GM21381 (cell line): ENCODE data around the gene RALGDS.

Experiments used
- ATAC-seq: cut with Tn5 transposase; IDR thresholded peaks from one replicate; pipeline ENCODE4 v1.9.1; 2021; ENCODE audit warnings: mild to moderate bottlenecking, moderate library complexity; ENCODE audit not compliant: unreplicated experiment

RALGDS gene

DNA sequence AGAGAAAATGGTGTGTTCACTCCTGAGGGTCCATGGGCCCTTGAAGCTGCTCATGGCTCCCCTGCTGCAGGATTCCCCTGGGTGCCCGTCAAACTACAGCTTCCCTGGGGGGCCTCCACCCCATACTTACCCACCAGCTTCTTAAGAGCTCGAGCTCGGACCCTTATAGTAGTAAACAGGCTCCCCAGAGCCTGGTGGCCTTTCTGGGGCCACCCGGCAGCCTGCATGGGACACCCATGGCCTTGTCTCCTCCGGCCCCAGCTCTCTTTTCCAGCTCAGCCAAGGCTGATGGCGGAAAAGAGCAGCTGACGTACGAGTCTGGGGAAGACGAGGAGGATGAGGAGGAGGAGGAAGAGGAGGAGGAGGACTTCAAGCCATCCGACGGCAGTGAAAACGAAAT is 63.5 kb downstream of the RALGDS start:
- no peak for ATAC-seq

DNA sequence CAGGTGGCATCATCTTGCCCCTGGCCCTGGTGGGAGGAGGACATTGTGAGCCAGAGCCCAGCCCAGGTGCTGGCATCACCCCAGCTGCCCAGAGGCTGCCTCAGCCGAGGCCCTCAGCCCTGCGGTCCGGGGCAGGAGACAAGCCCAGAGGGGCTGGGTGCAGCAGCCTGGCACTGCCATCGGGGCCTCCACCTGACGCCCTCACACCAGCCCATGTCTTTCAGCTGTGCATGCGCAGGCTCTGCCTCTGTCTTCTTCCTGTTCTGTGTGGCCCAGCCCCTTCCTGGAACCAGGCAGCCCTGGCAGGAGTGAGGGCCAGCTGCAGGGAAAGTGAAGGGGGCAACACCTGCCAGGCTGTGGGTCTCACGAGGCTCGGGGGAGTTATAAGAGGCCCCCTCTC is 64.0 kb downstream of the RALGDS start:
- no peak for ATAC-seq

DNA sequence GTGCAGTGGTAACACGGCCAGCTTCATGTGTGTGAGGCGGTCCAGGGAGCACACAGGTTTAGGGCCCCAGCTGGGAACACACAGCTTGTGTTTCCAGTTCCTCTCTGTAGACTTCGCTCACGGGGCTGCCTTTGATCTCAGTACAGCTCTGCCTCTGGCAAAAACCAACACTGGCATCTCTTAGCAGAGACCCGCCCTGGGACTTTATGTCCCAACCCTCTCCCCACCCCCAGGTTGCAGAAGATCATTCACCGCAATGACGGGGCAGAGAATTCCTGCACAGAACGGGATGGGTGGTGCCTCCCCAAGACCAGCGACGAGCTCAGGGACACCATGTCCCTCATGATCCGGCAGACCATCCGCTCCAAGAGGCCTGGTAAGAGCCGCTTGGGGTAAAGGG is 64.5 kb downstream of the RALGDS start:
- no peak for ATAC-seq

DNA sequence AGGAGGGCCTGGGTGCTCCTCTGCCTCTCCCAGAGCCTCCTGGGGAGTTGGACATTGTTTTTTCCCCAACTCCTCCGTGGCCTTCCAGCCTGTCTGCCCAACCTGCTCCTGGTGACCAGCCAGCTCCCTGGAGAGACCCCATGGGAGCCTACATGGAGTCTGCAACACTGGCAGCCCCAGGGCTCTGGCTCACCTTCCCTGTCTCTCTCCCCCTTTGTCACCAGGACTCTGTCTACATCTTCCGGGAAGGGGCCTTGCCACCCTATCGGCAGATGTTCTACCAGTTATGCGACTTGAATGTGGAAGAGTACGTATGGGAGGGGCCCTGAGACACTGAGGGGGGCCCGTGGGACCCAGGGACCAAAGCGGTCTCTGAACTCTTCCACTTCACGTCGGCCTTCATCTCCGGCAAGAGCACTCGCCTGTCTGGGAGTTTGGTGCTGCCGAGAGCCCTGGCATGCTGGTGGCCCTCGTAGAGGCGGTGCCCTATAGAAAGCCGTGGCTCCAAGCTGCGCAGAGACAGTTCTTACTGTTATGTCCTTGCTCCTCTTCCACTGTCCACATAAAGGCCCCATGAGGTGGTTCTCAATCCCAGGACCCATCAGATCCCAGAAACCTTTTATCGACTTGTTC is 65.1 kb downstream of the RALGDS start:
- no peak for ATAC-seq

DNA sequence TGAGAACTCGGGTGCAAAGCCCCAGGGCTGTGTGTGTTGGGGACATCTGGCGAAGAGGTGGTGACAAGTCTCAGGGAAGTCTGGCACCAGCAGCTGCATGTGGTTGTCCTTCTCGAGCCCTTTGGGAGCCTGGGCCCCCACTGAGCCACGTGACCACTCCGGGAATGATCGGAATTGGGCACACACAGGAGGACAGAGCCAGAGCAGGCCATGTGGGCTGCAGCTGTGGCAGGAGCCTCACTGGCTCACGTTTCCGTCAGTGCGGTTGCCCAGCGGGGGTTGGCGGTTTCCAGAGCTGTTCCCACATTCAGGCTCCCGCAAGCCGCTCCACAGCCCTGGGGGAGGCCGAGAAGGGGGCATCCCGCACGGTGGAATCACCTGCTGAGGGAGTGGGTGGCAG is 66.1 kb downstream of the RALGDS start:
- no peak for ATAC-seq

DNA sequence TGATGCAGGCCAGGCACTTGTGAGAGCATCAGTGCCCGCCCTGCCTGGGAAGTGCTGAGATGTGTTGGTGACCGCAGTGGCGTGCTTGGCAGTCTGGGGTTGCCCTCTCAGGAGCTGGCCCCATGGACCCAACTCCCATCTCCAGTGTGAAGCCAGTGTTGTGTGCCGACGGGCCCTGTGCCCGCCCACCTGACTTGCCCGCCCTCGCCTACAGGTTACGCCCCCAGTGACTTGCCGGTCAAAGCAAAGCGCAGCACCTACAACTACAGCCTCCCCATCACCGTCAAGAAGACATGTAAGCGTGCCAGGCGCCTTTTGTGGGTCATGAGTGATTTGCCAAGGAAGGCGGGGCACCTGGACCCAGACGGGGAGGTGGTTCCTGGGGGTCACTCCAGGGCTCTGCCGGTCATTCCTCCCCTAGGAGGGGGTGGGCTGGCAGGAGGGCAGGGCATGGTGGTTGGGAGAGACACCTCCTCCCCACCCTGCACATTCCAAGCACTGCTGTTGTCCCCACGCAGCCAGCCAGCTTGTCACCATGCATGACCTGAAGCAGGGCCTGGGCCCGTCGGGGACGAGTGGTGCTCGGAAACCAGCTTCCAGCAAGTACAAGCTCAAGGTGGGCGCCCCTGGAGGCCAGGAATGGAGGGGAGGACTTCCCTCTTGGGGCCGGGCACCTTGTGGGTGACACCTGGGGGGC is 66.7 kb downstream of the RALGDS start:
- ATAC-seq = no peak

DNA sequence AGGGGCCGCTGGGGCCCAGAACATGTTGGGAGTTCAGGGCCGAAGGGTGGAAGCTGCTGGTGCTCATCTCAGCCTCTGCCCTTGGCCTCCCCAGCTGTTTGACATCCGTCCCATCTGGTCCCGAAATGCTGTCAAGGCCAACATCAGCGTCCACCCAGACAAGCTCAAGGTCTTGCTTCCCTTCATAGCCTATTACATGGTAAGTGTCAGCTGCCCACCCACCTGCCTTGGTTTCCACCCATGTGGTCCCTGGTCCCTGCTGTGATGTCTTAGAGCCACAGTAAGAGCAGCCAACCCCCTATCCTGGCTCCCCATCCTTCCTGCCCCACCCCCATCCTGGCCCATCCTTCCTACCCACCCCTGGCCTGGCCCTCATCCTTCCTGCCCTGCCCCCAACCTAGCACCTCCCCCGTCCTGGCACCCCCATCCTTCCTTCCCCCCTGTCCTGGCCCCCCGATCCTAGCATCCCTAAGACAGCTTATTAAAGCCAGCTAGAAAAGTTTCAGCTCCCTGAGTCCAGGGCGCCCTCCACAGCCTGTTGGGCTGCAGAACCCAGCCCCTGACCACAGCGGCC is 69.0 kb downstream of the RALGDS start:
- ATAC-seq = no peak

DNA sequence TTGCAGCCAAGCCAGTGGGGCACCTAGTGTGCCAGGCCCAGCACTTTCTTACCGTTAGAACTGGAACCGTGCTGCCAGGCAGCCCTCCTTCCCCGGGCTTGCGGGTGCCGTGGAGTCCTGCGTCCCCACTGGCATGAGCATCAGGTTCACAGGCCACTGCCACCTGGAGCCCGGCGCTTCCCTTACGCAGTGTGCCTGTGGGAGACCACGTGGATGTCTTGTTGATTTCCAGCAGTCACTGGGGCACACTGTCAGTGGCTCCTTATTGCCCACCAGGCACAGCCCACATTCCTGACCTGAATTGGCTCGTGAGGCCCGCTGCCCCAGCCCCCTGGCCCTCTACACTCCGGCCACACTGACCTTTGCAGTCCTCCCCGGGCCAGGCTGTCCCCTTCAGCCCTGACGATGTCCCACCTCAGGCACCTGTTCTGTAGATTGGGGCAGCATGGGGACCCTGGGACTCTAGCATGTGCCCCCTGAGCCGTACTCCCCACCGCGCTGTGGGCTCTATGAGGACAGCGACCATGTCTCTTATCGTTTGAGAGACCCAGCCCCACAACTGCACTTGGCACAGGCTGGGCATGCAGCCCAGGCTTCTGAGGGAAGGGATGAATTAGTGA is 69.6 kb downstream of the RALGDS start:
- ATAC-seq = no peak

DNA sequence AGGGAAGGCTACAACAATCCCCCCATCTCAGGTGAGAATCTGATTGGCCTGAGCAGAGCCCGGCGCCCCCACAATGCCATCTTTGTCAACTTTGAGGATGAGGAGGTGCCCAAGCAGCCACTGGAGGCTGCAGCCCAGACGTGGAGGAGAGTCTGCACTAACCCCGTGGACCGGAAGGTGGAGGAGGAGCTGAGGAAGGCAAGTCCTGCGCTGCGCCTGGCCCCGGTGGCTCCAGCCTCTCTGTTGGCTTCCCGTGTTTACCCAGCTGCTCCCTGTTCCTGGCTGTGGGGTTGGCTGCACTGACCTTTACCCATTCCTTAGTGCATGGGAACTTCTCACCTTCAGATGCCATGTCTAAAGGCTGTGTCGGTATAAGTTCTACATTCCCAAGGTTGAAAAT is 70.3 kb downstream of the RALGDS start:
- ATAC-seq = no peak

DNA sequence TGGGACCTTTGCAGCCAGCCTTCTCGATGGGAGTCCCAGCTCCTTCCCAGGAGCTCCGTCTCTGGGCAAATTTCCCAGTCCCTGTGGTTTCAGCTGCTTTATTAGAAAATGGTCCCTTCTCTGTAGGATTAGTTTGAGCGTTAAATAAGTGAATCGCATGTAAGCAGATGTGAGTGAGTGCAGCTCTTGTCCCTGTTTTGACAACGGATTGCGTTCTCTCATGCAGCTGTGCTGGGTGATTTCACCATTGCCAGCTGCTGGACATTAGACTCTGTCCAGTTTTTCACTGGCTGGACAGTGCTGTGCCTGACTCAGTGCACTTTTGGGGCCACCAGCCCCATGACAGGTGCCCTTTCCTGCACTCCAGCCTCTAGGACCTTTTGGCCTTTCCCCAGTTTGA is 70.9 kb downstream of the RALGDS start:
- no peak for ATAC-seq

DNA sequence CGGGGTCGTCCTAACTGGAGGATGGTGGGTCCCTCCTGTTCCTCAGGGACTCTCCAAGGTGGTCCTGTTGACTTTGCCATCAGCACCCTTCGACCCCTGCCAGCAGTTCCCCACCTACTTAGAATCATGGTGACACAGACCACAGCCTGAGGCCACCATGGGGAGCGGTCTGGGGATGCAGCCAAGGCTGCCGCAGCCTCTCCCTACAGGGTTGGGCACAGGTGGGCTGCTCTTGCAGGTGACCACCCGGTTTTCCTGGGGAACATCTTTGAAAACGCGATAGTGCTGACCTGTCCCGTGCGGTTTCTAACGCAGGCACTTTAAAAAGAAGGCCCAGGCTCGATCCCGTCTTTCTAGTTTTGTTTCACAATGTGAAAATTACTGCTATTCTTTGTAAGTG is 72.0 kb downstream of the RALGDS start:
- ATAC-seq = no peak

DNA sequence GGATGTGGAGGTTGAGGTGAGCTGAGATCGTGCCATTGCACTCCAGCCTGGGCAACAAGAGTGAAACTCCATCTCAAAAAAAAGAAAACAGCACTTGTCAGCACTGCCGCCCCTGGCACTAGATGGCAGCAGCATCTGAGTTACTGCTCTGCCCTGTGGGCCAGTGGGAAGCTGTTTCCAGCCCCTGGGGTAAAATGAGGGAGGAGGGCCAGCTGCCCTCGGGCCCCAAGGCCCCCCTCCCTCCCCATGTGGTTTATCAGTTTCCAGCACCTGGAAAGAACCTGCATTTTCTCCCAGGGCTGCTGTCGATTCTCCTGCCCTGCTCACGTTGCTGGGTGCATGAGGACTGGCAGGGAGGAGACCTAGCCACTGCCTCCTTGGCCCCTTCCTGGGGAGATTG is 72.4 kb downstream of the RALGDS start:
- no peak for ATAC-seq
